AG09319 (cell line): ENCODE results near the gene STK32B.

Experiments
- DNase-seq: peaks from one replicate; pipeline ENCODE4 v3.0.0-alpha.2; 2010; ENCODE audit warnings: low read depth; ENCODE audit errors: extremely low read depth
- CTCF ChIP-seq: IDR thresholded peaks from 2 replicates; pipeline ENCODE4 v1.5.1; 2011; ENCODE audit warnings: low read depth, mild to moderate bottlenecking, inconsistent platforms, low read length, moderate library complexity

The STK32B gene

GRCh38 chr4:5511791-5512190, 460.5 kb downstream of the STK32B start:
- DNase-seq: no peak
- no peak for TF ChIP-seq CTCF

GRCh38 chr4:5515646-5516045, 464.4 kb downstream of the STK32B start:
- no peak for DNase-seq
- TF ChIP-seq CTCF: no peak

GRCh38 chr4:5517372-5517771, 466.1 kb downstream of the STK32B start:
- DNase-seq: no peak
- TF ChIP-seq CTCF: no peak

GRCh38 chr4:5524446-5525299, 473.4 kb downstream of the STK32B start:
- no peak for TF ChIP-seq CTCF
- DNase-seq: peak; percentile 27

- no peak for DNase-seq
- TF ChIP-seq CTCF: no peak
Observed at GRCh38 chr4:5526080-5526846, 475.0 kb downstream of the STK32B start.

GRCh38 chr4:5527211-5527610, 475.9 kb downstream of the STK32B start:
- TF ChIP-seq CTCF: no peak
- no peak for DNase-seq

GRCh38 chr4:5528031-5528436, 476.8 kb downstream of the STK32B start:
- no peak for DNase-seq
- TF ChIP-seq CTCF: no peak
